GM18499 (cell line): Measurements from ENCODE around the gene HTRA3.

Experiments
- ATAC-seq: cut with Tn5 transposase; IDR thresholded peaks from one replicate; pipeline ENCODE4 v1.9.1; 2021; ENCODE audit warnings: moderate number of reproducible peaks; ENCODE audit not compliant: insufficient read depth, unreplicated experiment

Gene HTRA3

DNA sequence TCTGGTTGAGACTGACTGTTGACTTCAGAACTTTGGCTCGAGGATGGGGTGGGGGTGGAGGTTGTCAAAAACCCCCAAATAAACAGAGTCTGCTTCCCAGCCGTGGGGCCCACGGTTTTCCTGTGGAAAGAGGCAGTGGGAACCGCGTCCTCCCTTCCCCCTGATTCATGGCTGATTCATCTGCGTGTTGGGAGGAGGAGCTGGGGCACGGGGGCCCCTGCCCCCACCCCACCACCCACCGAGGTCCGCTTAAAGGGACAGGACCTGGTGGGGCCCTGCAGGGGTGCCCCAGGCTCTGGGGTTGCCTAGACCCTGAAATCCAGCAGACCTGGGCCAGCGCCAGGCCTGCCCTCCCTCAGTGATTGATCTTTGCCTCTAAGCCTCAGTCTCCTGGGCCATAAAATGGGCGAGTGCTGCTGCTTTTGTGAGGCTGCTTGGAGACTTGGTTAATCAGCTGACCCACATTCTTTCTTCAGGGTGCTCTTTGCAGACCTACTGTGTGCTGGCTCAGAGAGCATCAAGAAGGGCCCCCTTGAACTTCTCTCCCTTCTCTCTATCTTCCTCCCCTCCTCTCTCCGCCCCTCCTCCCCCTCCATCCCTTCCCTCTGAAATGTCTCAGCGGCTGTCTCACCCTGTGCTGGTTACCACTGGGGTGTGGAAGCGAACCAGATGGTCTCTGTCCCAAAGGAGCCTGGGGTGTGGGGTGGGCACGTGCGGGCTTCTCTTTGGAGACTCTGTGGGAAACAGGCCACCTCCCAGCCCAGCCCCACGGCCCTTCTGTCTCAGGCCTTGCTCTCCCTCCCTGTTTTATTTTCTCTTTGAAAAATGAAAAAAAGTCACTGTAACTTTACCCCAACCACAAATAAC lies 9.1 kb downstream of the HTRA3 start:
- no peak for ATAC-seq

DNA sequence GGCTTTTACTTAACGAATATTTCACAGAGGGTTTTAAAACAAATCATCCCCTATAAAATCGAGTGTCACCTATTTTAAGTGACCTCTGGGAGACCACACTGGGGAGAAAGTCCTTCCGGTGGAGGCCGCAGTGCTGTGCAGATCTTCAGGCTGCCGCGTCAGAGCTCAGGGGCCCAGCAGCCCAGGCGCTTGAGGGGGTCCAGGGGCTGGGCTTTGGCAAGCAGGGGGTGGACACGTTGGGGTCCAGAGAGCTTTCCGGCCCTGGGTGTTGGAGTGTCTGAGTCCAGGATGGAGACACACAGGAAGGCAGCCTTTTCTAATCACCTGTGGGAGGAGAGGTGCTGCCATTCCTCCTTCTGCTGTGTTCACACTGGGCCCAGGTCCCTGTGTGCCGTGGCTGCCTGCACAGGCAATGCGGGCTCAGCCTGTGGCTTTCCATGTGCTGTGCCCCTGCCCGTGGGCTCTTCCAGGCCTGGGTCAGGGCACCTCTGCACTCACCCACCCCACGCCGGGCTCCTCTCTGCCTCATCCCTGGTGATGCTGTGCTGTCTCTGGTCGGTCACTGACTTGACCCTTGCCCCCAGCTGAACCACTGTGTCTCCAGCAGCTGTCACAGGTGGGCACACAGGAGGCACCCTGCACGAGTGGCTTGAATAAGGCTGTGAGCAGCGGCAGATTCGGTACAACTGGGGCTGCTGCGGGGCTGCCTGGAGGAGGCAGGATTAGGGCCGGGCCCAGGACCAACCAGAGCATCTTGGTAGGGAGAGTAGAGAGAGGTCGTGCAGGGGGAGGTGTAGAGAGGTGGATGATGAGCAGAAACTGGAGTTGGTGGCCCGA lies 10.0 kb downstream of the HTRA3 start:
- no peak for ATAC-seq

- no peak for ATAC-seq
These were observed 10.8 kb downstream of the HTRA3 start for GRCh38 chr4:8280158-8280875.

DNA sequence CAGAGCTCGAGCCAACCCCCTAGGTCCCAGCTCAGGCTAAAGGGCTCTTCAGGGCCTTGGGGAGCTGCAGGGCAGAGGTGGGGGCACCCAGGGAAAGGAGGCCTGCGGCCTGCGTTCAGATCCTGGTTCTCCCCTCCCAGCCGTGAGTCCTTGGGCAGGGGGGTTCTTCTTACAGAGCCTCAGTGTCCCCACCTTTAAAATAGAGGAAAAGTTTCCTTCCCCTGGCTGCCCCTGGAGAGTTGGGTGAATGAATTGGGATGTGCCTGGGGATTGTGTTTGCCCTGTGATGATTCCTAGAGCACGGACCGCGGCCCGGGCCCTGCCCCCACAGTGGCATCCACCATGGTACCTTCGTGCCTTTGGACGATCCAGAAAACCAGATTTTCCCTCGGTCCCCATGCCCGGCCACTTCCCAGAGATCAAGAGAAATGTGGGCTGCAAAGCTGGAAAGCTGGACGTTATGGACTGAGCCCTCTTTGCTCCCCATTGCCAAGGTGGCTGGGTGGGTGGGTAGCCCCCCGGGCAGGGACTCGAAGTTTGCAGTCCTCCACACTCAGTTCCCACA lies 11.4 kb downstream of the HTRA3 start:
- ATAC-seq, result no peak

DNA sequence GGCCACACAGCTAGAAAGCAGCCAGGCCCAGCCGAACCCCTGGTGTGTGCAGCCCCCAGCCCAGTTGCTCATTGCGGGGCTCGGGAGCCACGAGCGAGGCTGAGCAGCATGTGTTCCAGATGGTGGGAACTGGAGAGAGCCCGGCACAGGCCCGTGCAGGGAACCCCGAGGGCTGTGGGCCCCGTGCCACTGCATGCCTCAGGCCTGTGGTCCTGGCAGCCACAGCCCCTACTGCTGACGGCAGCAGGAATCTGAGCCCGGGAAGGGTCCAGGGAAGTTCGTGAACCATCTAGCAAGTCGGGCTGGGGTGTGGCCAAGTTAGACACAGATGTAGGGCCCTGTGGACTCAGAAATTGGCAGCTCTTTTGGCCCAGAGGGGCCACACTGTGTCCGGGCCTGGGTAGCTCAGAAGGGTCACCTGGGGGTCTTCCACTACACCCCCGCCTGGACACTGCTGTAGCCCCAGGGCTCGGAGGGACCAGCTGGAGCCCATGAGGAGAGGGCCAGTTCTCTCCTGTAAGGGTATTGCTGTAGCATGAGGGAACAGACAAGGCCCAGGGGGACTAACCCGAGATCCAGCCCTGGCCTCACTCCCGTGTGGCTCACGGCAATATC lies 12.1 kb downstream of the HTRA3 start:
- ATAC-seq, result no peak

- ATAC-seq, result no peak
These were observed 12.6 kb downstream of the HTRA3 start for GRCh38 chr4:8282134-8282641.

DNA sequence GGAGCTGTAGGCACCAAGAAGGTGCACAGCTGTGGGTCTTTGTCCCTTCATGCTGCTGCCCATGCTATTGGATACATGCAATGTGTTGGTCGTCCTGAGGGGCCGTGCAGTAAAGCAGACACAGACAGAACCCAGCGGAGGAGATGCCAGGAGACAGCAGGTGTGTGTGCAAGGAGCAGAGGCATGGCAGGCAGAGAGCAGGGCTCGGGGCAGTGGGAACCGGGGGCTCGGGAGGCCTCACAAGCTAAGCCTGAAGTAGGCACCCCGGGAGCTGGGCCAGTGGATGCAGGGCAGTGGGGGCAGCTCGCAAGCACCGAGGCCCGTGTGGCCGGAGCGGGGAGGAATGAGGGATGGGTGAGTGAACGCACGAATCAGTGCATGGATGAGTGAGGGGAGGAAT lies 13.2 kb downstream of the HTRA3 start:
- no peak for ATAC-seq

DNA sequence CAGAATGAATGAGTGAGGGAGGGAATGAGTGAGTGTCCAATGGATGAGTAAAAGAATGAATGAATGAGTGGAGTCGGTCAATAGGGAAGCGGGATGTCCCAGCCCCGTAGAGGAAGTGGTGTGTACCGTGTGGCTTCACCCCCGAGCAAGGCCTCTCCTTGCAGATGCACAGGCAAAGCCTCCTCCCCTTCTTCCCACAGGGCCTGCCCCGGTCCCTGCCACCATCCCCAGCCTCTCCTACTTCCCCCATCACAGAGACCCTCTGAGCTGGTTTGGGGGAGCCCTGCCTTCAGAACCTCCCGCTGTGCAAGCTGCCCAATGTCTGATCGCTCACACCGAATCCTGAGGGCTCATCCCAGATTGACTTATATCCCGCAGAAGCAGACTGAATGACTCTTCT lies 13.6 kb downstream of the HTRA3 start:
- no peak for ATAC-seq

- ATAC-seq, result no peak
These were observed 14.1 kb downstream of the HTRA3 start for GRCh38 chr4:8283631-8284121.

DNA sequence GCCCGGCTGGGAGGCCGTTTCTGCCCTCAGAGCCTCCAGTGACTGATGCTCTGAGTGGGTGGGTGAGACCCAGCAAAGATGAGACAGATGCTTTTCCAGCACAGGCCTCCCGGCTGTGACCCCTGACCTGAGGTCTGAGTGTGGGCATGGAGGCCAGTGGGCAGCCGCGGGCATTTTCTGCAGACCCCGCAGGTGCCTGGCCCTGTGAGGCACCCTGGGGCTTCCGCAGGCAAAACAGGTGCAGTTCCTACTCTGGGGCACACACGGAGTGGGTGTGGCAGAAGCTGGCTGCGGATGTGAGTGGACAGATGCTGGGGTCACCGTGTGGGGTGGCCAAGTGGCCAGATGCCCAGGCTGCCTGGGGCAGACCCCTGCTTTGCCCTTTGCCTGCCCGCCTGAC lies 14.8 kb downstream of the HTRA3 start:
- no peak for ATAC-seq

- ATAC-seq, result no peak
These were observed 15.8 kb downstream of the HTRA3 start for GRCh38 chr4:8285143-8285975.

GRCh38 chr4:8285976-8286718 lies 16.6 kb downstream of the HTRA3 start:
- no peak for ATAC-seq

GRCh38 chr4:8286719-8287342 lies 17.3 kb downstream of the HTRA3 start:
- ATAC-seq, result no peak

GRCh38 chr4:8287343-8288280 lies 18.1 kb downstream of the HTRA3 start:
- no peak for ATAC-seq

GRCh38 chr4:8289151-8289750 lies 19.7 kb downstream of the HTRA3 start:
- no peak for ATAC-seq

DNA sequence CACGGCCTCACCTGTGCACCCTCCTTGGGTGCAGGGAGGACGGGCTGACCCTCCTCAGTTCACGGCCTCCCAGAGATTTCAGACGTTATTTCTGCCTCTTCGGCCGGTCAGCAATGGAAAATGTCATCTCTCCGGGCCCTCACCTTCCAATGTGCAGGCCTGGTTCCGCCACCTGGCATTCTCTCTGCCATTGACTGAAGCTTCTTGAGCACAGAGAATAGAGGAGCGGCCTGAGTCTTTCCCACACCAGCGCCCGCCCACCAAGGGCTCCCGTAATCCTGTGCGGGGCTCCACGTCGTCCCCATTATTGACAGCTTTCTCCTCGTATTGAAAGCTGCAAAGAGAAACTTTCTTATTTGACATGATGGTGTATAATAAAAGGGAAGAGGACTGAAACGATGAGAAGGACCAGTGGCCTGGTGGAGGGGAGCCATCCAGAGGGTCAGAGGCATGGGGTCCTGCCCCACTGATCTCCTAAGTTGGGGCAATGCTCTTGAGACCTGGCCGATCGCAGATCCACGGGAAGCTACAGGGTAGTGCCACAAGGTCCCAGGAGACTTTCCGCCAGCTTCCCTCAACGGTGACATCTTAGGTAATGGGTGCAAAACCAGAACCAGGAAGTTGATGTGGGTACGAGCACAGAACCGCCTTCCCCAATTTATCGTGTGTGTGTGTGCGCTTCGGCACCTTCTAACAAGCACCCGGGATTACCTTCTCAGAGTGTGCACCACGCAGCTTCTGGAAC lies 20.6 kb downstream of the HTRA3 start:
- no peak for ATAC-seq
